GM21360 (cell line): ENCODE results near the gene ZNF763.
"Not testable (repeated sequence)": the region's sequence is repeated elsewhere in the genome, so short reads cannot be mapped to it uniquely, and the experiment has no call there.

Source experiments
- ATAC-seq: cut with Tn5 transposase; IDR thresholded peaks from one replicate; pipeline ENCODE4 v1.9.1; 2021; ENCODE audit warnings: mild to moderate bottlenecking, moderate library complexity; ENCODE audit not compliant: unreplicated experiment

ZNF763 gene

GRCh38 chr19:11971041-11971440 is 6.2 kb downstream of the ZNF763 start:
- no peak for ATAC-seq

DNA sequence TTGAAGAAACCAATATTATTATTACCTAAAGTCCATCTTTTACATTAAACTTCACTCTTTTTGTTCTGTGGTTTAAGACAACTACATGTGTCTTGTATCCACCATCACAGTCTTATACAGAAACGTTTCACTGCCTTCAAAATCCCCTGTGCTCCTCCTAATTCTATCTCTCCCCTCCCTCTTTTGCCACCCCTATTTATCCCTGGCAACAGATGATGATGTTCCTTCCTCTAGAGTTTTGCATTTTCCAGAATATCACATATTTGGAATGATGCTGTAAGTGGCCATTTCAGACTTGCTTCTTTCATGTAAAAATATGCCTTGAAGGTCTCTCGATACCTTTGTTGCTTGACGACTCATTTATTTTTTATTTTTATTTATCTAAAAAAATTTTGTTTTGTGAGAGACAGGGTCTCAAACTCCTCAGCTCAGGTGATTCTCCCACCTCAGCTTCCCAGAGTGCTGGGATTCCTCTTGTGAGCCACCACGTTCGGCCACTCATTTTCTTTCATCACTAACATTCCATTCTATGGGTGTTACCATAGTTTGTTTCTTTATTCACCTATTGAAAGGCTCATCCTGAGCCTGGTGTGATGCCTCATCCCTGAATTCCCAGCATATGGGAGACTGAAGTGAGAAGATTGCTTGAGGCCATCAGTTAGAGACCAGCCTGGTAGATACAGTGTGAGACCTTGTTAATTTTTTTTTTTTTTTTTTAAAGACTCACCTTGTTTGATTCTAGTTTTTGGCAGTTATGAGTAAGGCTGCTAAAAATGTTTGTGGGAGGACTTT is 8.4 kb downstream of the ZNF763 start:
- ATAC-seq, result no peak

DNA sequence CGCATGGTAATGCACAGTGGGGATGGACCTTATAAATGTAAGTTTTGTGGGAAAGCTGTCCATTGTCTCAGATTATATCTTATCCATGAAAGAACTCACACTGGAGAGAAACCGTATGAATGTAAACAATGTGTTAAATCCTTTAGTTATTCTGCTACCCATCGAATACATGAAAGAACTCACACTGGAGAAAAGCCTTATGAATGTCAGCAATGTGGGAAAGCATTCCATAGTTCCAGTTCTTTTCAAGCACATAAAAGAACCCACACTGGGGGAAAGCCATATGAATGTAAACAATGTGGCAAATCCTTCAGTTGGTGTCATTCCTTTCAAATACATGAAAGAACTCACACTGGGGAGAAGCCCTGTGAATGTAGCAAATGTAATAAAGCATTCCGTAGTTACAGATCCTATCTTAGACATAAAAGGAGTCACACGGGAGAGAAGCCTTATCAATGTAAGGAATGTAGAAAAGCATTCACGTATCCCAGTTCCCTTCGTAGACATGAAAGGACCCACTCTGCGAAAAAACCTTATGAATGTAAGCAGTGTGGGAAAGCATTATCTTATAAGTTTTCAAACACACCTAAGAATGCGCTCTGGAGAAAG is 13.8 kb downstream of the ZNF763 start:
- no peak for ATAC-seq

DNA sequence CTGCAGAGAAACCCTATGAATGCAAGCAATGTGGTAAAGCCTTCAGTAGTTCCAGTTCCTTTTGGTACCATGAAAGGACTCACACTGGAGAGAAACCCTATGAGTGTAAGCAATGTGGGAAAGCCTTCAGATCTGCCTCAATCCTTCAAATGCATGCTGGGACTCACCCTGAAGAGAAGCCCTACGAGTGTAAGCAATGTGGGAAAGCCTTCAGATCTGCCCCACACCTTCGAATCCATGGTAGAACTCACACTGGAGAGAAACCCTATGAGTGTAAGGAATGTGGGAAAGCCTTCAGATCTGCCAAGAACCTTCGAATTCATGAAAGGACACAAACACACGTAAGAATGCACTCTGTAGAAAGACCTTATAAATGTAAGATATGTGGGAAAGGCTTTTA is 14.7 kb downstream of the ZNF763 start:
- no peak for ATAC-seq

DNA sequence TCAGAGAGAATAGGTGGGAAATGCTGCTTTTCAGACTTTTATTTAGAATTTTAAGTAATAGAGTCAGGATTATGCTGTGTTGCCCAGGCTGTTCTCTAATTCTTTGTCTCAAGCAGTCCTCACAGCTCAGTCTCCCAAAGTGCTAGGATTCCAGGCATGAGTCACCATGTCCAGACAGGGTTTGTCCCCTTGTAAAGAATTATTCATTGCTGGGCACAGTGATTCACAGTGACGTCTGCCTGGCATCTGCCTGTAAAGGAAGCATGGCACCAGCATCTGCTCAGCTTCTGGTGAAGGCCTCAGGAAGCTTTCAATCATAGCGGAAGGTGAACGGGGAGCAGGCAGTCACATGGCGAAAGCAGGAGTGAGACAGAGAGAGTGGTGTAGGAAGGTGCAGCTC is 17.7 kb downstream of the ZNF763 start:
- no peak for ATAC-seq

GRCh38 chr19:11984986-11985385 is 20.1 kb downstream of the ZNF763 start:
- no peak for ATAC-seq

DNA sequence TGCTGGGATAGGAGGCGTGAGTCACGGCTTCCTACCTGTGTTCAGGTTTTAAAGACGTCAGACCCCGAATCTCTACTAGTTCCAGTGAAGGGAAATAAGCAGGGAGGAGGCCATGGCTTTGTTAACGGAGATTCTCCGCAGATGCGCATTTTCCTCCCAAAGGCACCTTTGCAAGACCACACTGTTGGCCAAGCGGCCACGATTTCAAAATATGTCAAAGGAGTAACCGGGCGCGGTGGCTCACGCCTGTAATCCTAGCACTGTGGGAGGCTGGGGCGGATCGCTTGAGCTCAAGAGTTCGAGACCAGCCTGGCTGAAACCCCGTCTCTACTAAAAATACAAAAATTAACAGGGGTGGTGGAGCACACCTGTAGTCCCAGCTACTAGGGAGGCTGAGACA is 21.9 kb downstream of the ZNF763 start:
- ATAC-seq, result no peak

DNA sequence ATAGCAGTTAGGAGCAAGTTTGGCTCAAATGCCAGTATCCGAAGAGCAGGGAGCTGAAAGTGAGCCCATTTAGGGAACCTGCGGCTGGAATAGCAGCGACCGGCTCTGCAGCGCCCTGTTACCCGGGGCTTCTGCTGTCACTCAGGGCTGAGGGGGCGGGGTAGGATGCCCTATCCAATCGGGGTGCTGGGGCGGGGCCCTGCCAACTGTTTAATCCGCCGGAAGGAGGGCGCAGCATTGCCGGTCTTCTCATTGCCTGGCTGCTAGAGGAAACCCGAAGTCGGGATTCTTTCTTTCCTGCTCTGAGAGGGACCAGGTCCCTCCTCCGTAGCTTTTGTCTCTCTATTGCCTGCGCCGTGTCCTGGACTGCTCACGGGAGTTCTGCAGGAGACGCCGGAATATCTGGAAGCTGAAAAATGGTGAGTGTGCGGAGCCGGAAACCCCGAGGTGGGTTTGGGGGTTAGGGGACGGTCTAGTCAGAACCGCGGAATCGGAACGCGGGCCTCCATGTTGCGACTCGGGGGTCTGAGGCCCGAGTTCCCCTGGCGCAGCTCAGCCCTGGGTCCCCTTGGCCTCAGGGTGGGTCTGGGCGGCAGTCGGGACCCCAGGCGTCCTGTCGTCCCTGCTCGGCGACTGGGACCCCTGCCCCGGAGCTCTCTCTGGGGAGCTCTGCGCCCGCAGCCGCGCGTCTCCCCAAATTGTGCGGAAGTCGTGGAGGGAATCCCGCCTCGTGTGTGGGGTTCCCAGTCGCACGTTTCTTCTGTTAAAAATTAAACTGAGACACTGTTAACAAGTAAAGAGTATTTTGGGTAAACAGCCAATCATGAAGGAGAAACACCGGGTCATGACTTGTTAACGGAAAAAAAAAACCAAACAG is 22.8 kb downstream of the ZNF763 start:
- ATAC-seq, result peak; percentile 79

DNA sequence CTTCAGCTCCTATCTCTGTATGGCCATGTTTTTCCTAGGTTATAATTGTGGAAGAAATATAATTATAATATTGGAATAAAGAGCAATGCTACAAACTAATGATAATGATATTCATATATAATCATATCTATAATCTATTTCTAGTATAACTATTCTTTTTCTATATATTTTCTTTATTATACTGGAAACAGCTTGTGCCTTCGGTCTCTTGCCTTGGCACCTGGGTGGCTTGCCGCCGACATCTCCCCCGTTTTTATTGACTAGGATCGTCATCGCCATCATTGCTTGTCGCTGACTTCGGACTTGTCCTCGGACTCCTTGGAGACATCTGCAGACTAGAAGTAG is 24.2 kb downstream of the ZNF763 start:
- ATAC-seq, result no peak

- not testable (repeated sequence) for ATAC-seq
Measured at GRCh38 chr19:11991921-11992320, 27.1 kb downstream of the ZNF763 start.

GRCh38 chr19:11995174-11995573 is 30.3 kb downstream of the ZNF763 start:
- no peak for ATAC-seq

- no peak for ATAC-seq
Measured at GRCh38 chr19:12000152-12000981, 35.5 kb downstream of the ZNF763 start.

GRCh38 chr19:12015015-12015752 is 50.3 kb downstream of the ZNF763 start:
- ATAC-seq, result no peak

DNA sequence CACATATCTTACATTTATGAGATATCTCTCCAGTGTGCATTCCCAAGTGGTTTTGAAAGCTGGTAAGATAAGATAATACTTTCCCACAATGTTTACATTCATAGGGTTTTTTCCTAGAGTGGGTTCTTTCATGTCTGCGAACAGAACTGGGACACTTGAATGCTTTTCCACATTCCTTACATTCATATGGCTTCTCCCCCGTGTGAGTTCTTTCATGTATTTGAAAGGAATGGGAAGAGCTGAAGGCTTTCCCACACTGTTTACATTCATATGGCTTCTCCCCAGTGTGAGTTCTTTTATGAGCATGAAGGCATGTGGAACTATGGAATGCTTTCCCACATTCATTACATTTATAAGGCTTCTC is 50.9 kb downstream of the ZNF763 start:
- ATAC-seq, result no peak
